ENCODE data around the gene BMP2.

Gene BMP2

GRCh38 chr20:6735942-6736845, 31.3 kb upstream of the BMP2 start:
- Histone ChIP-seq H3K14ac (ENCODE audit: low read length in 2 of 2) (no peak overlapping the region), H3K9ac (ENCODE audit: low read length) (no peak overlapping the region), H4K91ac (ENCODE audit: low read length) (no peak overlapping the region), H3K9me3 (ENCODE audit: control insufficient read depth, low read length) (no peaks in the 10 kb centered on the region), H3K36me3 (ENCODE audit: control insufficient read depth in 1 of 2, insufficient read depth in 2 of 2, low read depth in 1 of 2, low read length in 2 of 2) (no peaks in the 10 kb centered on the region), H2AFZ (ENCODE audit: low read depth, low read length) (no peak overlapping the region), H2BK5ac (ENCODE audit: low read depth, low read length, poor library complexity, severe bottlenecking) (no peak overlapping the region), H3K27me3 (ENCODE audit: control insufficient read depth in 1 of 2, insufficient read depth in 1 of 2, low read length in 2 of 2) (peaks cover 10 to 11% of the 10 kb centered on the region in 2 experiments), H3K79me1 (replicated peaks; ENCODE audit: low read length, poor library complexity, severe bottlenecking) (no peaks in the 10 kb centered on the region), H3K4me1 (ENCODE audit: control insufficient read depth, insufficient read depth, low read depth, low read length) (no peaks in the 10 kb centered on the region), H2AK5ac (ENCODE audit: low read length, severe bottlenecking) (no peak overlapping the region), H3K4ac (ENCODE audit: low read depth in 1 of 2, low read length in 2 of 2) (no peak overlapping the region), H2BK120ac (ENCODE audit: low read depth, low read length) (no peak overlapping the region), H3K18ac (ENCODE audit: low read depth in 1 of 2, low read length in 2 of 2) (no peak overlapping the region), H2BK15ac (ENCODE audit: low read depth, poor library complexity, severe bottlenecking) (no peak overlapping the region), H3K23ac (ENCODE audit: low read length in 2 of 2) (no peak overlapping the region), H2BK12ac (ENCODE audit: low read length in 2 of 2) (no peak overlapping the region), H4K8ac (ENCODE audit: low read length) (peak overlapping the region; percentile 38), H3K4me3 (ENCODE audit: insufficient read depth in 1 of 2, low read depth in 1 of 2, low read length in 2 of 2) (no peak overlapping the region), H3K27ac (ENCODE audit: low read length, poor library complexity, severe bottlenecking) (no peak overlapping the region), H3K4me2 (ENCODE audit: low read length, poor library complexity, severe bottlenecking) (no peak overlapping the region)
- 77% methylated on average over 7 of the region's 8 CpGs for whole genome bisulfite sequencing
- DNase-seq = peak; percentile 42

GRCh38 chr20:6739406-6739805, 28.1 kb upstream of the BMP2 start:
- no peaks in the 10 kb centered on the region for H3K36me3 ChIP-seq (ENCODE audit: control insufficient read depth in 1 of 2, insufficient read depth in 2 of 2, low read depth in 1 of 2, low read length in 2 of 2)
- no peak overlapping the region for H3K23ac ChIP-seq (ENCODE audit: low read length in 2 of 2)
- no peak overlapping the region for H3K4me3 ChIP-seq (ENCODE audit: insufficient read depth in 1 of 2, low read depth in 1 of 2, low read length in 2 of 2)
- no peaks in the 10 kb centered on the region for H3K9me3 ChIP-seq (ENCODE audit: control insufficient read depth, low read length)
- H2AFZ ChIP-seq (ENCODE audit: low read depth, low read length) = no peak overlapping the region
- no peak overlapping the region for H2BK15ac ChIP-seq (ENCODE audit: low read depth, poor library complexity, severe bottlenecking)
- H3K4ac ChIP-seq (ENCODE audit: low read depth in 1 of 2, low read length in 2 of 2) = no peak overlapping the region
- no peak for DNase-seq
- H3K18ac ChIP-seq (ENCODE audit: low read depth in 1 of 2, low read length in 2 of 2) = no peak overlapping the region
- H3K27ac ChIP-seq (ENCODE audit: low read length, poor library complexity, severe bottlenecking) = no peak overlapping the region
- H3K9ac ChIP-seq (ENCODE audit: low read length) = no peak overlapping the region
- no peaks in the 10 kb centered on the region for H3K79me1 ChIP-seq (replicated peaks; ENCODE audit: low read length, poor library complexity, severe bottlenecking)
- no peak overlapping the region for H3K4me2 ChIP-seq (ENCODE audit: low read length, poor library complexity, severe bottlenecking)
- no peak overlapping the region for H4K91ac ChIP-seq (ENCODE audit: low read length)
- no peaks in the 10 kb centered on the region for H3K4me1 ChIP-seq (ENCODE audit: control insufficient read depth, insufficient read depth, low read depth, low read length)
- H2BK12ac ChIP-seq (ENCODE audit: low read length in 2 of 2) = no peak overlapping the region
- H2BK120ac ChIP-seq (ENCODE audit: low read depth, low read length) = no peak overlapping the region
- no peak overlapping the region for H2BK5ac ChIP-seq (ENCODE audit: low read depth, low read length, poor library complexity, severe bottlenecking)
- no peak overlapping the region for H2AK5ac ChIP-seq (ENCODE audit: low read length, severe bottlenecking)
- 100% methylated on average over 1 of the region's 1 CpG for WGBS
- H4K8ac ChIP-seq (ENCODE audit: low read length) = no peak overlapping the region
- H3K27me3 ChIP-seq (ENCODE audit: control insufficient read depth in 1 of 2, insufficient read depth in 1 of 2, low read length in 2 of 2) = peaks cover 10 to 11% of the 10 kb centered on the region in 2 experiments
- no peak overlapping the region for H3K14ac ChIP-seq (ENCODE audit: low read length in 2 of 2)

GRCh38 chr20:6740096-6740495, 27.4 kb upstream of the BMP2 start:
- Histone ChIP-seq H2BK15ac (ENCODE audit: low read depth, poor library complexity, severe bottlenecking) (no peak overlapping the region), H3K36me3 (ENCODE audit: control insufficient read depth in 1 of 2, insufficient read depth in 2 of 2, low read depth in 1 of 2, low read length in 2 of 2) (no peaks in the 10 kb centered on the region), H2BK12ac (ENCODE audit: low read length in 2 of 2) (no peak overlapping the region), H3K4me1 (ENCODE audit: control insufficient read depth, insufficient read depth, low read depth, low read length) (no peaks in the 10 kb centered on the region), H2AFZ (ENCODE audit: low read depth, low read length) (no peak overlapping the region), H3K14ac (ENCODE audit: low read length in 2 of 2) (no peak overlapping the region), H3K79me1 (replicated peaks; ENCODE audit: low read length, poor library complexity, severe bottlenecking) (no peaks in the 10 kb centered on the region), H3K4me2 (ENCODE audit: low read length, poor library complexity, severe bottlenecking) (no peak overlapping the region), H3K4ac (ENCODE audit: low read depth in 1 of 2, low read length in 2 of 2) (no peak overlapping the region), H3K9ac (ENCODE audit: low read length) (no peak overlapping the region), H2BK5ac (ENCODE audit: low read depth, low read length, poor library complexity, severe bottlenecking) (no peak overlapping the region), H4K91ac (ENCODE audit: low read length) (no peak overlapping the region), H2BK120ac (ENCODE audit: low read depth, low read length) (no peak overlapping the region), H3K9me3 (ENCODE audit: control insufficient read depth, low read length) (no peaks in the 10 kb centered on the region), H3K4me3 (ENCODE audit: insufficient read depth in 1 of 2, low read depth in 1 of 2, low read length in 2 of 2) (no peak overlapping the region), H3K27me3 (ENCODE audit: control insufficient read depth in 1 of 2, insufficient read depth in 1 of 2, low read length in 2 of 2) (peaks cover 8 to 11% of the 10 kb centered on the region in 2 experiments), H3K18ac (ENCODE audit: low read depth in 1 of 2, low read length in 2 of 2) (no peak overlapping the region), H4K8ac (ENCODE audit: low read length) (no peak overlapping the region), H2AK5ac (ENCODE audit: low read length, severe bottlenecking) (no peak overlapping the region), H3K23ac (ENCODE audit: low read length in 2 of 2) (no peak overlapping the region), H3K27ac (ENCODE audit: low read length, poor library complexity, severe bottlenecking) (no peak overlapping the region)
- 95% methylated on average over 3 of the region's 3 CpGs for WGBS
- no peak for DNase-seq

- H3K27ac ChIP-seq (ENCODE audit: low read length, poor library complexity, severe bottlenecking) = no peak overlapping the region
- no peak overlapping the region for H3K9ac ChIP-seq (ENCODE audit: low read length)
- no peak overlapping the region for H2AFZ ChIP-seq (ENCODE audit: low read depth, low read length)
- no peak overlapping the region for H4K8ac ChIP-seq (ENCODE audit: low read length)
- peaks cover 3 to 6% of the 10 kb centered on the region in 2 experiments for H3K27me3 ChIP-seq (ENCODE audit: control insufficient read depth in 1 of 2, insufficient read depth in 1 of 2, low read length in 2 of 2)
- WGBS = 100% methylated on average over 1 of the region's 1 CpG
- H3K4ac ChIP-seq (ENCODE audit: low read depth in 1 of 2, low read length in 2 of 2) = no peak overlapping the region
- no peaks in the 10 kb centered on the region for H3K79me1 ChIP-seq (replicated peaks; ENCODE audit: low read length, poor library complexity, severe bottlenecking)
- no peaks in the 10 kb centered on the region for H3K36me3 ChIP-seq (ENCODE audit: control insufficient read depth in 1 of 2, insufficient read depth in 2 of 2, low read depth in 1 of 2, low read length in 2 of 2)
- H3K4me1 ChIP-seq (ENCODE audit: control insufficient read depth, insufficient read depth, low read depth, low read length) = no peaks in the 10 kb centered on the region
- H2BK120ac ChIP-seq (ENCODE audit: low read depth, low read length) = no peak overlapping the region
- no peak overlapping the region for H3K14ac ChIP-seq (ENCODE audit: low read length in 2 of 2)
- no peak for DNase-seq
- no peak overlapping the region for H3K18ac ChIP-seq (ENCODE audit: low read depth in 1 of 2, low read length in 2 of 2)
- no peak overlapping the region for H4K91ac ChIP-seq (ENCODE audit: low read length)
- H2BK12ac ChIP-seq (ENCODE audit: low read length in 2 of 2) = no peak overlapping the region
- no peak overlapping the region for H3K4me2 ChIP-seq (ENCODE audit: low read length, poor library complexity, severe bottlenecking)
- H3K4me3 ChIP-seq (ENCODE audit: insufficient read depth in 1 of 2, low read depth in 1 of 2, low read length in 2 of 2) = no peak overlapping the region
- H2AK5ac ChIP-seq (ENCODE audit: low read length, severe bottlenecking) = no peak overlapping the region
- no peak overlapping the region for H3K23ac ChIP-seq (ENCODE audit: low read length in 2 of 2)
- no peak overlapping the region for H2BK15ac ChIP-seq (ENCODE audit: low read depth, poor library complexity, severe bottlenecking)
- H3K9me3 ChIP-seq (ENCODE audit: control insufficient read depth, low read length) = no peaks in the 10 kb centered on the region
- H2BK5ac ChIP-seq (ENCODE audit: low read depth, low read length, poor library complexity, severe bottlenecking) = no peak overlapping the region
Observed at GRCh38 chr20:6744180-6744579, 23.3 kb upstream of the BMP2 start.
